Measurements from ENCODE around the gene STAT3. TPM values are rescaled to one million over a fixed set of nuclear protein-coding genes. Genes with fewer than 3 reads are reported as not detected.
"Not testable (repeated sequence)": the region's sequence is repeated elsewhere in the genome, so short reads cannot be mapped to it uniquely, and the experiment has no call there.

STAT3 gene
- total RNA-seq, 1 donor from 2014 or later: 41.2 TPM

DNA sequence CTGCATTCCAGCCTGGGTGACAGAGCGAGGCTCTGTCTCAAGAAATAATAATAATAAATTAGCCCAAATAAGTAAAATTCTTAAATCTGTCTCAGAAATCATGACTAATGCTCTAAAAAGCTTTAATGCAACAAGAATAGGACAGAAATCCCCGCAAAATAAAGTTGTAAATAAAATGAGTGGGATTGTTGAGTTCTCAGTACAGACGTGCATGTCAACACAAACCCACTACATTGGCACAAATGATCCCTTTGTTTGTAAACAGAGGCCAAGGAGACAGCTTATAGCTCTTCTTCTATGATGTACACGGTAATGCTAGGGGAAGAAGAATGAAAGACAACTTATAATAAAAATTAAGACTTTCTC, 118.1 kb downstream of the STAT3 start:
- no peaks in the 10 kb centered on the region for H3K9me3 Mint-ChIP-seq (ENCODE audit: low read depth)
- H3K4me3 Mint-ChIP-seq (ENCODE audit: low read depth): no peak overlapping the region
- no peaks in the 10 kb centered on the region for H3K27me3 Mint-ChIP-seq
- H3K27ac Mint-ChIP-seq: no peak overlapping the region
- no peak for DNase-seq (ENCODE audit: low spot score, unreplicated experiment)
- peaks cover 10% of the 10 kb centered on the region for H3K4me1 Mint-ChIP-seq (ENCODE audit: low read depth)
- peaks cover under 1% of the 10 kb centered on the region for H3K36me3 Mint-ChIP-seq (ENCODE audit: insufficient read depth)
- TF ChIP-seq CTCF (IDR thresholded peaks at IDR 0.05; ENCODE audit: unreplicated experiment): no peak

DNA sequence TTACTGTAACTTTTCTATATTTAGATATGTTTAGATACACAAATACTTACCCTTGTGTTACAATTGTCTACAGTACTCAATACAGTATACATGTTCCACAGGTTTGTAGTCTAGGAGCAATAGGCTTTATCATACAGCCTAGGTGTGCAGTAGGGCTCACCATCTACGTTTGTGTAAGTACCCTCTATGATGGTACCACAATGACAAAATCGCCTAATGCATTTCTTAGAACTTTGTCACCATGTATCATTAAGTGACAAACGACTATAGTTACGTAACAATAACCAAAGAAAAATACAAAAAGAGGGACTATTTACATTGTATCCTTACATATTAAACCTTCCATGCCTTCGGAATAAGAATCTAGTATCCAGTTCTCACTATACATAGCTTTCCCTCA, 120.0 kb downstream of the STAT3 start:
- no peak for DNase-seq (ENCODE audit: low spot score, unreplicated experiment)
- TF ChIP-seq CTCF (IDR thresholded peaks at IDR 0.05; ENCODE audit: unreplicated experiment): no peak
- no peaks in the 10 kb centered on the region for H3K9me3 Mint-ChIP-seq (ENCODE audit: low read depth)
- no peaks in the 10 kb centered on the region for H3K4me1 Mint-ChIP-seq (ENCODE audit: low read depth)
- H3K27ac Mint-ChIP-seq: no peak overlapping the region
- peaks cover 1% of the 10 kb centered on the region for H3K36me3 Mint-ChIP-seq (ENCODE audit: insufficient read depth)
- no peak overlapping the region for H3K4me3 Mint-ChIP-seq (ENCODE audit: low read depth)
- H3K27me3 Mint-ChIP-seq: no peaks in the 10 kb centered on the region

DNA sequence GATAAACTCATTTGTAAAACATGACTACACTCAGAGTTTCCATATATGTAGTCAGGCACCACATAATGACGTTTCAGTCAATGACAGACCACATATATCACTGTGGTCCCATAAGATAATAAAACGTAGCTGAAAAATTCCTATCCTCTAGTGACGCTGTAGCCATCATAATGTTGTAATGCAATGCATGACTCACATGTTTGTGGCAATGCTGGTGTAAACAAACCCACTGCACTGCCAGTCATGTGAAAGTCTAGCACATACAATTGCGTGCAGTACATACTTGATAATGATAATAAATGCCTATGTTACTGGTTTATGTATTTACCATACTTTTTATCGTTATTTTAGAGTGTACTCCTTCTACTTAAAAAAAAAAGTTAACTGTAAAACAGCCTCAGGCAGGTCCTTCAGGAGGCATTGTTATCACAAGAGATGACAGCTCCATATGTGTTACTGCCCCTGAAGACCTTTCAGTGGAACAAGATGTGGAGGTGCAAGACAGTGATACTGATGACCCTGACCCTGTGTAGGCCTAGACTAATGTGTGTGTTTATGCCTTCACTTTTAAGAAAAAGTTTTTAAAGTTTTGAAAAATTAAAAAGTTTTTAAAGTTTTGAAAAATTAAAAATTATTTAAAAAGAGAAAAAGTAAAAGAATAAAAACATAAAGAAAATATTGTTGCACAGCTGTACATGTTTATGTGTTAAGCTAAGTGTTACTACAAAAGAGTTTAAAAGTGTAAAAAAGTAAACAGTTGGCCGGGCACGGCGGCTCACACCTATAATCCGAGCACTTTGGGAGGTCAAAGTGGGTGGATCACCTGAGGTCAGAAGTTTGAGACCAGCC, 121.1 kb downstream of the STAT3 start:
- DNase-seq (ENCODE audit: low spot score, unreplicated experiment): no peak
- no peaks in the 10 kb centered on the region for H3K27me3 Mint-ChIP-seq
- H3K27ac Mint-ChIP-seq: no peak overlapping the region
- no peak overlapping the region for H3K4me3 Mint-ChIP-seq (ENCODE audit: low read depth)
- no peaks in the 10 kb centered on the region for H3K4me1 Mint-ChIP-seq (ENCODE audit: low read depth)
- no peaks in the 10 kb centered on the region for H3K9me3 Mint-ChIP-seq (ENCODE audit: low read depth)
- peaks cover 1% of the 10 kb centered on the region for H3K36me3 Mint-ChIP-seq (ENCODE audit: insufficient read depth)
- TF ChIP-seq CTCF (IDR thresholded peaks at IDR 0.05; ENCODE audit: unreplicated experiment): no peak

- DNase-seq (ENCODE audit: low spot score, unreplicated experiment): no peak
- Mint-ChIP-seq H3K27ac (no peak overlapping the region), H3K36me3 (ENCODE audit: insufficient read depth) (peaks cover 1% of the 10 kb centered on the region), H3K27me3 (no peaks in the 10 kb centered on the region), H3K4me3 (ENCODE audit: low read depth) (no peak overlapping the region), H3K4me1 (ENCODE audit: low read depth) (no peaks in the 10 kb centered on the region), H3K9me3 (ENCODE audit: low read depth) (no peaks in the 10 kb centered on the region)
- no peak for TF ChIP-seq CTCF (IDR thresholded peaks at IDR 0.05; ENCODE audit: unreplicated experiment)
These were observed 121.8 kb downstream of the STAT3 start for GRCh38 chr17:42266462-42266861.

- H3K4me3 Mint-ChIP-seq (ENCODE audit: low read depth); H3K9me3 Mint-ChIP-seq (ENCODE audit: low read depth); H3K36me3 Mint-ChIP-seq (ENCODE audit: insufficient read depth); H3K27ac Mint-ChIP-seq; DNase-seq (ENCODE audit: low spot score, unreplicated experiment); H3K4me1 Mint-ChIP-seq (ENCODE audit: low read depth); H3K27me3 Mint-ChIP-seq: not testable (repeated sequence)
These were observed 123.9 kb downstream of the STAT3 start for GRCh38 chr17:42264366-42264765.

Other genes starting within 250 kb of the STAT3 start
- gene RAB5C, start 233.5 kb downstream of the STAT3 start, total RNA-seq: 68.8 and 70.3 TPM in 2 replicates
- gene KCNH4, start 207.3 kb downstream of the STAT3 start, total RNA-seq: not detected in 2 replicates
- not detected in 2 replicates for gene HCRT, start 203.0 kb downstream of the STAT3 start, total RNA-seq
- gene GHDC, start 193.9 kb downstream of the STAT3 start, total RNA-seq: 6.8 and 8.1 TPM in 2 replicates
- gene STAT5B, start 112.1 kb downstream of the STAT3 start, total RNA-seq: 43.3 and 46.8 TPM in 2 replicates
- 0.74 and 1.4 TPM in 2 replicates for gene STAT5A, start 99.9 kb downstream of the STAT3 start, total RNA-seq
- 1.1 and 1.8 TPM in 2 replicates for gene CAVIN1, start 34.8 kb upstream of the STAT3 start, total RNA-seq
- 86.3 and 90.5 TPM in 2 replicates for gene ATP6V0A1, start 70.4 kb upstream of the STAT3 start, total RNA-seq
- gene NAGLU, start 147.8 kb upstream of the STAT3 start, total RNA-seq: 19.0 and 22.9 TPM in 2 replicates
- 1.4 and 2.4 TPM in 2 replicates for gene HSD17B1, start 164.5 kb upstream of the STAT3 start, total RNA-seq
- 60.0 and 66.9 TPM in 2 replicates for gene COASY, start 173.7 kb upstream of the STAT3 start, total RNA-seq
- 26.8 and 33.7 TPM in 2 replicates for gene MLX, start 178.7 kb upstream of the STAT3 start, total RNA-seq
- 18.1 and 19.6 TPM in 2 replicates for gene PSMC3IP, start 189.3 kb upstream of the STAT3 start, total RNA-seq
- 66.2 and 80.5 TPM in 2 replicates for gene RETREG3, start 220.9 kb upstream of the STAT3 start, total RNA-seq
- 53.8 and 53.9 TPM in 2 replicates for gene TUBG1, start 221.2 kb upstream of the STAT3 start, total RNA-seq